Astrocyte (in vitro differentiated cells and primary cell): ENCODE data around the gene CTNNA3. TPM values are rescaled to one million over a fixed set of nuclear protein-coding genes. Genes with fewer than 3 reads are reported as not detected.

Experiments used
- DNase-seq: peaks from one replicate; pipeline ENCODE4 v3.0.0-alpha.2; 2010; ENCODE audit warnings: low read depth
- FAIRE-seq: peaks from 2 replicates; lab custom pipeline; 2011; peaks lifted over from hg19 to GRCh38; lab: Jason Lieb, UNC
- H2AFZ ChIP-seq: 2 replicates; pipeline ENCODE4 v1.6.0; 2012; ENCODE audit warnings: low read depth, low read length, inconsistent platforms
- H3K27ac ChIP-seq: 2 replicates; pipeline ENCODE4 v1.5.1; 2011; ENCODE audit warnings: low read depth, low read length, inconsistent platforms
- H3K27me3 ChIP-seq: 2 replicates; pipeline ENCODE4 v1.6.0; 2011; ENCODE audit warnings: low read length, inconsistent platforms; ENCODE audit not compliant: insufficient read depth
- H3K36me3 ChIP-seq: 2 replicates; pipeline ENCODE4 v1.5.1; 2011; ENCODE audit warnings: low read length, inconsistent platforms; ENCODE audit not compliant: insufficient read depth
- H3K4me1 ChIP-seq: 2 replicates; pipeline ENCODE4 v1.5.1; 2011; ENCODE audit warnings: low read length, inconsistent platforms; ENCODE audit not compliant: insufficient read depth
- H3K4me2 ChIP-seq: 2 replicates; pipeline ENCODE4 v1.6.0; 2012; ENCODE audit warnings: low read length, inconsistent platforms
- H3K4me3 ChIP-seq: 2 replicates; pipeline ENCODE4 v1.5.1; 2011; ENCODE audit warnings: low read depth, mild to moderate bottlenecking, low read length, inconsistent platforms; ENCODE audit not compliant: insufficient read depth
- H3K79me2 ChIP-seq: 2 replicates; pipeline ENCODE4 v1.6.0; 2012; ENCODE audit warnings: mild to moderate bottlenecking, low read length, inconsistent platforms; ENCODE audit not compliant: insufficient read depth
- H3K9ac ChIP-seq: 2 replicates; pipeline ENCODE4 v1.6.0; 2012; ENCODE audit warnings: mild to moderate bottlenecking, low read length, inconsistent platforms
- H3K9me3 ChIP-seq: 2 replicates; pipeline ENCODE4 v1.5.1; 2012; ENCODE audit warnings: low read depth, mild to moderate bottlenecking, low read length, inconsistent platforms; ENCODE audit not compliant: insufficient read depth
- H4K20me1 ChIP-seq: 2 replicates; pipeline ENCODE4 v1.6.0; 2012; ENCODE audit warnings: low read length, inconsistent platforms; ENCODE audit not compliant: insufficient read depth
- H3K27ac Mint-ChIP-seq: one replicate; pipeline ENCODE4 v1.8.0; 2021; ENCODE audit warnings: mild to moderate bottlenecking, mixed read lengths; ENCODE audit not compliant: unreplicated experiment
- H3K27me3 Mint-ChIP-seq: one replicate; pipeline ENCODE4 v1.8.0; 2021; ENCODE audit warnings: low read depth, mixed read lengths; ENCODE audit not compliant: unreplicated experiment
- H3K36me3 Mint-ChIP-seq: one replicate; pipeline ENCODE4 v1.8.0; 2021; ENCODE audit warnings: low read depth, mixed read lengths; ENCODE audit not compliant: unreplicated experiment
- H3K4me1 Mint-ChIP-seq: one replicate; pipeline ENCODE4 v1.8.0; 2021; ENCODE audit warnings: low read depth, mixed read lengths; ENCODE audit not compliant: unreplicated experiment
- H3K4me3 Mint-ChIP-seq: one replicate; pipeline ENCODE4 v1.8.0; 2021; ENCODE audit warnings: mild to moderate bottlenecking, moderate library complexity, mixed read lengths; ENCODE audit not compliant: unreplicated experiment
- H3K9me3 Mint-ChIP-seq: one replicate; pipeline ENCODE4 v1.8.0; 2021; ENCODE audit warnings: mild to moderate bottlenecking, mixed read lengths; ENCODE audit not compliant: unreplicated experiment
- CTCF ChIP-seq: IDR thresholded peaks from 2 replicates; pipeline ENCODE4 v1.5.1; 2011; ENCODE audit warnings: low read depth, mild to moderate bottlenecking, inconsistent platforms, low read length, moderate library complexity; ENCODE audit not compliant: insufficient read depth
- EZH2 ChIP-seq: IDR thresholded peaks from 2 replicates; pipeline ENCODE4 v1.6.1; 2012; ENCODE audit warnings: mild to moderate bottlenecking, low read length, inconsistent platforms; ENCODE audit not compliant: insufficient read depth
- total RNA-seq: library from RNA; stranded (reverse); gene quantifications from 2 replicates; pipeline ENCODE4 v1.2.1, GENCODE V29; 2021

CTNNA3 gene
- total RNA-seq, 1 donor from 2014 or later, result 0.73 TPM

GRCh38 chr10:66398669-66399068, 1297.3 kb downstream of the CTNNA3 start:
- DNase-seq (no peak), FAIRE-seq (no peak)
- H3K9me3 Mint-ChIP-seq, result no peaks in the 10 kb centered on the region
- Histone ChIP-seq H3K36me3 (no peaks in the 10 kb centered on the region), H3K9me3 (no peaks in the 10 kb centered on the region), H4K20me1 (no peaks in the 10 kb centered on the region), H3K9ac (no peak overlapping the region), H3K4me2 (no peak overlapping the region), H3K4me3 (no peak overlapping the region), H3K27ac (no peak overlapping the region), H2AFZ (no peak overlapping the region), H3K4me1 (no peaks in the 10 kb centered on the region), H3K27me3 (no peaks in the 10 kb centered on the region), H3K79me2 (no peaks in the 10 kb centered on the region)
- no peak overlapping the region for H3K27ac Mint-ChIP-seq
- H3K36me3 Mint-ChIP-seq, result no peaks in the 10 kb centered on the region
- no peak overlapping the region for H3K4me3 Mint-ChIP-seq
- TF ChIP-seq EZH2 (no peak), CTCF (no peak)
- H3K4me1 Mint-ChIP-seq, result no peaks in the 10 kb centered on the region
- H3K27me3 Mint-ChIP-seq, result no peaks in the 10 kb centered on the region

- Mint-ChIP-seq H3K4me1 (no peaks in the 10 kb centered on the region), H3K36me3 (no peaks in the 10 kb centered on the region), H3K4me3 (no peak overlapping the region), H3K27me3 (no peaks in the 10 kb centered on the region), H3K27ac (no peak overlapping the region), H3K9me3 (no peaks in the 10 kb centered on the region)
- no peaks in the 10 kb centered on the region for H3K4me1 ChIP-seq
- H3K4me2 ChIP-seq, result no peak overlapping the region
- H2AFZ ChIP-seq, result no peak overlapping the region
- no peak for FAIRE-seq
- no peaks in the 10 kb centered on the region for H3K79me2 ChIP-seq
- H3K9me3 ChIP-seq, result no peaks in the 10 kb centered on the region
- H3K36me3 ChIP-seq, result no peaks in the 10 kb centered on the region
- DNase-seq, result no peak
- H3K27ac ChIP-seq, result no peak overlapping the region
- no peaks in the 10 kb centered on the region for H3K27me3 ChIP-seq
- TF ChIP-seq CTCF, result no peak
- TF ChIP-seq EZH2, result no peak
- H3K4me3 ChIP-seq, result no peak overlapping the region
- no peak overlapping the region for H3K9ac ChIP-seq
- H4K20me1 ChIP-seq, result no peaks in the 10 kb centered on the region
Observed at GRCh38 chr10:66394342-66395063, 1301.5 kb downstream of the CTNNA3 start.

GRCh38 chr10:66390926-66391325, 1305.1 kb downstream of the CTNNA3 start:
- no peaks in the 10 kb centered on the region for H3K9me3 Mint-ChIP-seq

More at GRCh38 chr10:66390926-66391325, 1305.1 kb downstream of the CTNNA3 start:
- Mint-ChIP-seq H3K36me3 (no peaks in the 10 kb centered on the region), H3K27ac (no peak overlapping the region), H3K27me3 (no peaks in the 10 kb centered on the region), H3K4me3 (no peak overlapping the region), H3K4me1 (no peaks in the 10 kb centered on the region)
- Histone ChIP-seq H2AFZ (no peak overlapping the region), H3K27ac (no peak overlapping the region), H4K20me1 (no peaks in the 10 kb centered on the region), H3K4me2 (no peak overlapping the region), H3K4me3 (no peak overlapping the region), H3K9ac (no peak overlapping the region), H3K4me1 (no peaks in the 10 kb centered on the region), H3K9me3 (no peaks in the 10 kb centered on the region), H3K27me3 (no peaks in the 10 kb centered on the region), H3K79me2 (no peaks in the 10 kb centered on the region), H3K36me3 (no peaks in the 10 kb centered on the region)
- TF ChIP-seq EZH2, result no peak
- TF ChIP-seq CTCF, result no peak
- FAIRE-seq (no peak), DNase-seq (no peak)
